ENCODE data around the gene ANTXR1. TPM values are rescaled to one million over a fixed set of nuclear protein-coding genes. Genes with fewer than 3 reads are reported as not detected.

The ANTXR1 gene
- total RNA-seq, 1 experiment from 2014 or later = 37.3 TPM

GRCh38 chr2:69131452-69131851, 118.5 kb downstream of the ANTXR1 start:
- Histone ChIP-seq H3K27ac (ENCODE audit: insufficient read length, low read depth, low read length) (no peak overlapping the region), H2BK15ac (ENCODE audit: low read depth, low read length) (no peak overlapping the region), H4K5ac (ENCODE audit: insufficient read length, low read depth, low read length) (no peak overlapping the region), H3K79me1 (ENCODE audit: insufficient read depth, low read depth, low read length, poor library complexity, severe bottlenecking) (no peaks in the 10 kb centered on the region), H3T11ph (ENCODE audit: low read length) (no peak overlapping the region), H3K4me1 (ENCODE audit: insufficient read depth, low read length) (no peaks in the 10 kb centered on the region), H3K27me3 (ENCODE audit: insufficient read depth, low read length) (no peaks in the 10 kb centered on the region), H3K14ac (ENCODE audit: insufficient read depth, low read length) (no peak overlapping the region), H3K9me3 (ENCODE audit: control insufficient read depth, low read depth, low read length) (no peaks in the 10 kb centered on the region), H2BK20ac (ENCODE audit: low read depth, low read length, poor library complexity, severe bottlenecking) (no peak overlapping the region), H3K23ac (ENCODE audit: insufficient read length, low read depth, low read length) (no peak overlapping the region), H3K9ac (ENCODE audit: extremely low read depth, insufficient read length, low read length) (no peak overlapping the region), H2BK5ac (ENCODE audit: insufficient read length, low read length) (no peak overlapping the region), H3K4ac (ENCODE audit: low read depth, low read length) (no peak overlapping the region), H2BK12ac (ENCODE audit: insufficient read length, low read depth, low read length) (no peak overlapping the region), H3K4me2 (ENCODE audit: insufficient read depth, insufficient read length, low read length) (no peak overlapping the region), H2AFZ (ENCODE audit: low read length) (no peak overlapping the region), H4K20me1 (ENCODE audit: control insufficient read depth, insufficient read depth, insufficient read length) (no peaks in the 10 kb centered on the region), H2AK5ac (ENCODE audit: insufficient read length, low read length) (no peak overlapping the region), H3K56ac (ENCODE audit: insufficient read length, low read depth, low read length) (no peak overlapping the region), H3K23me2 (ENCODE audit: insufficient read length, low read depth, low read length, poor library complexity, severe bottlenecking) (no peaks in the 10 kb centered on the region), H3K18ac (ENCODE audit: insufficient read length, low read depth, low read length) (no peak overlapping the region), H2BK120ac (ENCODE audit: low read depth, low read length, poor library complexity, severe bottlenecking) (no peak overlapping the region), H4K91ac (ENCODE audit: insufficient read length, low read depth, low read length) (no peak overlapping the region), H4K8ac (replicated peaks; ENCODE audit: insufficient read length, low read depth, low read length) (no peak overlapping the region), H3K79me2 (ENCODE audit: insufficient read depth, low read length) (no peaks in the 10 kb centered on the region)
- no peak for TF ChIP-seq CTCF (conservative IDR thresholded peaks at IDR 0.05)
- no peak for DNase-seq
- H3K27ac Mint-ChIP-seq = no peak overlapping the region; a peak in 1 of 7 replicates
- H3K4me1 Mint-ChIP-seq = no peaks in the 10 kb centered on the region
- WGBS (ENCODE audit: extremely low coverage, insufficient read length, low lambda C conversion rate) = no CpG with 5 or more reads among the region's 6 CpGs
- H3K27me3 Mint-ChIP-seq (ENCODE audit: low read depth) = no peaks in the 10 kb centered on the region
- H3K36me3 Mint-ChIP-seq (ENCODE audit: insufficient read depth in 1 of 3, low read depth in 3 of 3) = peaks cover 4 to 17% (median 10%) of the 10 kb centered on the region in 3 experiments; a peak in 4 of 7 replicates
- H3K9me3 Mint-ChIP-seq = no peaks in the 10 kb centered on the region
- H3K4me3 Mint-ChIP-seq = no peak overlapping the region
